ENCODE data around the gene MAEA. TPM values are rescaled to one million over a fixed set of nuclear protein-coding genes. Genes with fewer than 3 reads are reported as not detected.
A peak's percentile ranks its signal among the peaks of the same experiment; 100 is the strongest.

Gene MAEA
- total RNA-seq, 1 donor from 2014 or later = 24.5 TPM

- Histone ChIP-seq H3K9ac (ENCODE audit: low read depth in 1 of 3, low read length in 3 of 3) (peak overlapping the region in 1 of 3 donors; percentile 76), H3K27ac (ENCODE audit: low read depth, low read length) (no peak overlapping the region), H3K4me1 (ENCODE audit: control insufficient read depth in 3 of 3, insufficient read depth in 3 of 3, low read length in 3 of 3) (peaks cover 27 to 35% (median 33%) of the 10 kb centered on the region in 3 donors), H3K9me3 (ENCODE audit: control insufficient read depth in 3 of 3, low read length in 3 of 3) (no peaks in the 10 kb centered on the region), H3K4me3 (ENCODE audit: low read length in 3 of 3) (no peak overlapping the region), H3K27me3 (ENCODE audit: control insufficient read depth in 3 of 3, insufficient read depth in 3 of 3, low read length in 3 of 3) (no peaks in the 10 kb centered on the region), H3K36me3 (ENCODE audit: control insufficient read depth in 3 of 3, insufficient read depth in 3 of 3, low read length in 3 of 3) (peaks cover 23 to 31% (median 26%) of the 10 kb centered on the region in 3 donors)
Measured at GRCh38 chr4:1310796-1311631, 21.3 kb downstream of the MAEA start.

DNA sequence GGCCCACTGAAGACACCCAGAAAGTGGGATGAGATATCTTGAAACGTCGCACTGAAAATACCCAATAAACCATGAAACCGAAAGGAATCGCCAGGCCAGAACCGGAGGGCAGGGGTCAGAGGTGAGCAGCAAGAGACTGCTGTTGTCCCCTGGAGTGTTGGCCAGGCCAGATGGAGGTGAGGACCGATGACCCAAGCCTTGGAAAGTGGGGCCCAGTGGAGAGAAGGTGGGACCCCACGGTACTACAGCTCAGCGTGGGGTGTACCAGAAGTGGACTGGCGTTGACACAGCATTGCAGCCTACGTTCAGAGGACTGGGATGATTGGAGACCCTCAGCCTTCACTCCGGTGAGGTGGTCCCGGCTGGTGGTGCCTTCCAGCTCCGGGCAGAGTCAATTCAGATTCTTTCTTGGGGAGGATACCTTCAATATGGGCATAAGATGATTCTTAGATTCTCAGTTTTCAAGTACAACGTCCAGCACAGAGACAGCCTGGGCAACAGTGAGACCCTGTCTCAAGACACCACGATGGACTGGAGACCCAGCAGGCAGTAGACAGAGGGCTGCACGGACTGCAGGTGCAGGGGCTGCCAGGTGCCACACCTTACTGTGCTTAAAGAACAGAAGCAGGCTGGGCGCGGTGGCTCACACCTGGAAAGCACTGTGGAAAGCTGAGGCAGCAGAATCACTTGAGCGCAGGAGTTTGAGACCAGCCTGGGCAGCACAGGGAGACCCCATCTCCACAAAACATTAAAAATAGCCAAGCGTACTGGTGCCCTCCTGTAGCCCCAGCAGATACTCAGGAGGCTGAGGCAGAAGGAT, 23.3 kb downstream of the MAEA start:
- Histone ChIP-seq H3K9me3 (ENCODE audit: control insufficient read depth in 3 of 3, low read length in 3 of 3) (no peaks in the 10 kb centered on the region), H3K27ac (ENCODE audit: low read depth, low read length) (no peak overlapping the region), H3K36me3 (ENCODE audit: control insufficient read depth in 3 of 3, insufficient read depth in 3 of 3, low read length in 3 of 3) (peaks cover 39 to 46% (median 42%) of the 10 kb centered on the region in 3 donors), H3K4me3 (ENCODE audit: low read length in 3 of 3) (no peak overlapping the region), H3K27me3 (ENCODE audit: control insufficient read depth in 3 of 3, insufficient read depth in 3 of 3, low read length in 3 of 3) (no peaks in the 10 kb centered on the region), H3K9ac (ENCODE audit: low read depth in 1 of 3, low read length in 3 of 3) (no peak overlapping the region), H3K4me1 (ENCODE audit: control insufficient read depth in 3 of 3, insufficient read depth in 3 of 3, low read length in 3 of 3) (peaks cover 27 to 34% (median 33%) of the 10 kb centered on the region in 3 donors)

GRCh38 chr4:1315306-1315705, 25.6 kb downstream of the MAEA start:
- H3K4me3 ChIP-seq (ENCODE audit: low read length in 3 of 3) = no peak overlapping the region
- H3K36me3 ChIP-seq (ENCODE audit: control insufficient read depth in 3 of 3, insufficient read depth in 3 of 3, low read length in 3 of 3) = peaks cover 47 to 53% (median 48%) of the 10 kb centered on the region in 3 donors
- peaks cover 7 to 15% (median 12%) of the 10 kb centered on the region in 3 donors for H3K4me1 ChIP-seq (ENCODE audit: control insufficient read depth in 3 of 3, insufficient read depth in 3 of 3, low read length in 3 of 3)
- H3K9me3 ChIP-seq (ENCODE audit: control insufficient read depth in 3 of 3, low read length in 3 of 3) = no peaks in the 10 kb centered on the region
- H3K27ac ChIP-seq (ENCODE audit: low read depth, low read length) = no peak overlapping the region
- no peaks in the 10 kb centered on the region for H3K27me3 ChIP-seq (ENCODE audit: control insufficient read depth in 3 of 3, insufficient read depth in 3 of 3, low read length in 3 of 3)
- no peak overlapping the region for H3K9ac ChIP-seq (ENCODE audit: low read depth in 1 of 3, low read length in 3 of 3)

DNA sequence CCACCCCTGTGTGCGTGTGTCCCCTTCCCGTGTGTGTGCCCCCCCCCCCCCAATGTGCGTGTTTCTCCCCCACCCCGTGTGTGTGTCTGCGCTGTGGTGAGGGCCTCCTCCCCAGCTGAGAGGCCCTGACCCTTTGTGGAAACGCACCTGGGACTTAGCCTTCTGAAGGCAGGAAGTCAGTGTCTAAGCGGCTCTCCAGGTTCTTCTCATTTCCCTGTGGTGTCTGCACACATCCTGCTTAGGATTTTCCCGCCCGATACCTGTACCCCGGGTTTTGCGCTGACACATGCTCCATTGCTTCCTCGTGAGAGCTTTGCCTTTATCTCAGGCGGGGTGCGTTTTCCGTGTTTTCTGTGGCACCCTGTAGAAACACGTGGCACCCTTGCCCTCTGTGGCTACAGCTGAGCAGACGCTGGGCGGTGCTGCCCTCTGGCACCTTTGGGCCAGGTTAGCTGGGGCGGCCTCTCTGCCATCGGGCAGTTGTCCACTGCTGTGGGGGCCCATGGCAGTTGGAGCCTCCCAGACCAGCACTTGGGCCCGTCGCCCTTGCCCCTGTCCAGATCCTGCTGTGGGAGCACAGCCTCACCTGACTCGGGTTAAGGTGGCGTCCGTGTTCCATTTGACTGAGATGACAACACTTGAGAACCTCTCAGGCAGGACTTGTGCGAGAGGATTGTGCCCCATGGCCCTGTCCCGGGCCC, 26.3 kb downstream of the MAEA start:
- H3K9me3 ChIP-seq (ENCODE audit: control insufficient read depth in 3 of 3, low read length in 3 of 3) = no peaks in the 10 kb centered on the region
- H3K27me3 ChIP-seq (ENCODE audit: control insufficient read depth in 3 of 3, insufficient read depth in 3 of 3, low read length in 3 of 3) = no peaks in the 10 kb centered on the region
- H3K27ac ChIP-seq (ENCODE audit: low read depth, low read length) = no peak overlapping the region
- peaks cover 47 to 53% (median 48%) of the 10 kb centered on the region in 3 donors for H3K36me3 ChIP-seq (ENCODE audit: control insufficient read depth in 3 of 3, insufficient read depth in 3 of 3, low read length in 3 of 3)
- H3K9ac ChIP-seq (ENCODE audit: low read depth in 1 of 3, low read length in 3 of 3) = no peak overlapping the region
- H3K4me1 ChIP-seq (ENCODE audit: control insufficient read depth in 3 of 3, insufficient read depth in 3 of 3, low read length in 3 of 3) = peaks cover under 1 to 9% (median 5%) of the 10 kb centered on the region in 3 donors
- H3K4me3 ChIP-seq (ENCODE audit: low read length in 3 of 3) = no peak overlapping the region

GRCh38 chr4:1316537-1317168, 27.0 kb downstream of the MAEA start:
- H3K9me3 ChIP-seq (ENCODE audit: control insufficient read depth in 3 of 3, low read length in 3 of 3) = no peaks in the 10 kb centered on the region
- H3K9ac ChIP-seq (ENCODE audit: low read depth in 1 of 3, low read length in 3 of 3) = no peak overlapping the region
- no peak overlapping the region for H3K4me3 ChIP-seq (ENCODE audit: low read length in 3 of 3)
- H3K27me3 ChIP-seq (ENCODE audit: control insufficient read depth in 3 of 3, insufficient read depth in 3 of 3, low read length in 3 of 3) = no peaks in the 10 kb centered on the region
- peaks cover 0 to 6% (median 0%) of the 10 kb centered on the region in 3 donors for H3K4me1 ChIP-seq (ENCODE audit: control insufficient read depth in 3 of 3, insufficient read depth in 3 of 3, low read length in 3 of 3)
- H3K36me3 ChIP-seq (ENCODE audit: control insufficient read depth in 3 of 3, insufficient read depth in 3 of 3, low read length in 3 of 3) = peaks cover 47 to 53% (median 48%) of the 10 kb centered on the region in 3 donors
- no peak overlapping the region for H3K27ac ChIP-seq (ENCODE audit: low read depth, low read length)

- H3K27ac ChIP-seq (ENCODE audit: low read depth, low read length) = no peak overlapping the region
- no peak overlapping the region for H3K9ac ChIP-seq (ENCODE audit: low read depth in 1 of 3, low read length in 3 of 3)
- no peaks in the 10 kb centered on the region for H3K9me3 ChIP-seq (ENCODE audit: control insufficient read depth in 3 of 3, low read length in 3 of 3)
- no peak overlapping the region for H3K4me3 ChIP-seq (ENCODE audit: low read length in 3 of 3)
- H3K27me3 ChIP-seq (ENCODE audit: control insufficient read depth in 3 of 3, insufficient read depth in 3 of 3, low read length in 3 of 3) = no peaks in the 10 kb centered on the region
- peaks cover 0 to 5% (median 0%) of the 10 kb centered on the region in 3 donors for H3K4me1 ChIP-seq (ENCODE audit: control insufficient read depth in 3 of 3, insufficient read depth in 3 of 3, low read length in 3 of 3)
- peaks cover 45 to 53% (median 48%) of the 10 kb centered on the region in 3 donors for H3K36me3 ChIP-seq (ENCODE audit: control insufficient read depth in 3 of 3, insufficient read depth in 3 of 3, low read length in 3 of 3)
Measured at GRCh38 chr4:1317177-1318045, 27.7 kb downstream of the MAEA start.

DNA sequence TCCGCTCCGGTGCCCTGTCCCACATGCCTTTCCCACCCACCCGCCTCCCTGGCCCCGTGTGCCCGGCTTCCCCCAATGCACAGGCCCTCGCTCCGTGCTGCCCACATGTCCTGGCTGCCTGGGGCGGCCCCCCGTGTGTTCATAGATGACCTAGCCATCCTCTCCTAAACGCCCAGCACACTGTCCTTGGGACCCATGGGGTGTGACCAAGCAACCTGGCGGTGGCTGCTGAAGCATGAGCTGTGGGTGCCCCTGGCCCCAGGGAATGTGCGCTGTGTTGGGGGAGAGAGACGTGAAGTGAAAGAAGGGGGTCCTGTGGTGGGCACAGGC, 28.3 kb downstream of the MAEA start:
- Histone ChIP-seq H3K9me3 (ENCODE audit: control insufficient read depth in 3 of 3, low read length in 3 of 3) (no peaks in the 10 kb centered on the region), H3K36me3 (ENCODE audit: control insufficient read depth in 3 of 3, insufficient read depth in 3 of 3, low read length in 3 of 3) (peaks cover 39 to 51% (median 42%) of the 10 kb centered on the region in 3 donors), H3K27me3 (ENCODE audit: control insufficient read depth in 3 of 3, insufficient read depth in 3 of 3, low read length in 3 of 3) (no peaks in the 10 kb centered on the region), H3K4me3 (ENCODE audit: low read length in 3 of 3) (no peak overlapping the region), H3K27ac (ENCODE audit: low read depth, low read length) (no peak overlapping the region), H3K9ac (ENCODE audit: low read depth in 1 of 3, low read length in 3 of 3) (no peak overlapping the region), H3K4me1 (ENCODE audit: control insufficient read depth in 3 of 3, insufficient read depth in 3 of 3, low read length in 3 of 3) (peaks cover 0 to 5% (median 0%) of the 10 kb centered on the region in 3 donors)

- Histone ChIP-seq H3K27me3 (ENCODE audit: control insufficient read depth in 3 of 3, insufficient read depth in 3 of 3, low read length in 3 of 3) (no peaks in the 10 kb centered on the region), H3K4me1 (ENCODE audit: control insufficient read depth in 3 of 3, insufficient read depth in 3 of 3, low read length in 3 of 3) (peaks cover 4 to 9% (median 5%) of the 10 kb centered on the region in 3 donors), H3K36me3 (ENCODE audit: control insufficient read depth in 3 of 3, insufficient read depth in 3 of 3, low read length in 3 of 3) (peaks cover 37 to 50% (median 42%) of the 10 kb centered on the region in 3 donors), H3K9ac (ENCODE audit: low read depth in 1 of 3, low read length in 3 of 3) (peak overlapping the region in 1 of 3 donors; percentile 16), H3K9me3 (ENCODE audit: control insufficient read depth in 3 of 3, low read length in 3 of 3) (no peaks in the 10 kb centered on the region), H3K4me3 (ENCODE audit: low read length in 3 of 3) (no peak overlapping the region), H3K27ac (ENCODE audit: low read depth, low read length) (no peak overlapping the region)
Measured at GRCh38 chr4:1318488-1319213, 29.0 kb downstream of the MAEA start.

Data from skeletal muscle tissue (tissue), 4 donors.